K562 (cell line): ENCODE measurements around the gene RNASE2. TPM values are rescaled to one million over a fixed set of nuclear protein-coding genes. Genes with fewer than 3 reads are reported as not detected.

Source experiments
- ATAC-seq: fragments of 200-7000 bp; cut with Tn5 transposase; 3 replicates; pipeline ENCODE4 v1.9.1; 2020; ENCODE audit warnings: moderate library complexity
- BruUV-seq: library from RNA; stranded (reverse); fragments of 400-500 nt; replicated peaks from 2 replicates; lab custom pipeline; 2021; lab: Mats Ljungman, UMichigan
- CTCF ChIA-PET: fragments of 300-600 bp; formaldehyde crosslinking; extraction: SDS; loops from one replicate; lab custom pipeline; 2021; ENCODE audit warnings: low intra/inter-chr PET ratio; lab: Yijun Ruan, JAX
- POLR2A ChIA-PET: fragments of 300-600, 350-650 bp; sonication (Branson Sonifier 250); formaldehyde crosslinking; extraction: SDS; loops from one replicate; lab custom pipeline; 2021; ENCODE audit warnings: antibody characterized with exemption, inconsistent platforms; lab: Yijun Ruan, JAX
- DNase-seq, 4 experiments: peaks; one replicate each; pipeline versions ENCODE4 v3.0.0 to v3.0.0-alpha.2; 2011 to 2018; ENCODE audit warnings: low spot score in 3 of 4, mixed read lengths in 3 of 4; ENCODE audit errors: extremely low read depth in 1 of 4
- FAIRE-seq: peaks from 2 replicates; lab custom pipeline; 2011; peaks lifted over from hg19 to GRCh38; lab: Jason Lieb, UNC
- H2AFZ ChIP-seq: 2 replicates; pipeline ENCODE4 v1.6.0; 2011; ENCODE audit warnings: low read depth, low read length, control low read depth, inconsistent platforms
- H3K27ac ChIP-seq: fragments of 200-600 bp; 3 replicates; pipeline ENCODE4 v1.8.0; 2011; ENCODE audit warnings: low read depth, mild to moderate bottlenecking, control low read depth, inconsistent platforms, low read length, moderate library complexity, mixed read lengths; ENCODE audit errors: extremely low read depth
- H3K27me3 ChIP-seq, 2 experiments: fragments of 300-600 bp in 1 of 2; 2 replicates in 1 of 2; 3 replicates in 1 of 2; pipeline versions ENCODE4 v1.6.0 to v1.8.0; 2011; ENCODE audit warnings: inconsistent platforms in 2 of 2, low read length in 2 of 2, mild to moderate bottlenecking in 1 of 2, mixed read lengths in 1 of 2, moderate library complexity in 1 of 2; ENCODE audit not compliant: control insufficient read depth in 2 of 2, insufficient read depth in 2 of 2
- H3K36me3 ChIP-seq: fragments of 300-600 bp; 3 replicates; pipeline ENCODE4 v1.8.0; 2011; ENCODE audit warnings: mild to moderate bottlenecking, low read length, inconsistent platforms; ENCODE audit not compliant: control insufficient read depth, insufficient read depth
- H3K4me1 ChIP-seq, 2 experiments: fragments of 200-600 bp in 1 of 2; replicated peaks in 1 of 2; 2 replicates in 1 of 2; 3 replicates in 1 of 2; pipeline versions ENCODE4 v1.5.1 to v1.8.0; 2011; ENCODE audit warnings: inconsistent platforms in 2 of 2, low read length in 2 of 2, mild to moderate bottlenecking in 1 of 2, mixed read lengths in 1 of 2, moderate library complexity in 1 of 2; ENCODE audit not compliant: control insufficient read depth in 2 of 2, insufficient read depth in 2 of 2
- H3K4me2 ChIP-seq: 2 replicates; pipeline ENCODE4 v1.6.1; 2011; ENCODE audit warnings: low read length, control low read depth, inconsistent platforms, mixed read lengths; ENCODE audit not compliant: insufficient read depth
- H3K4me3 ChIP-seq: fragments of 200-600 bp; sonication (generic), shearing (Covaris generic); 2 replicates; pipeline ENCODE4 v1.5.1; 2016; ENCODE audit warnings: control low read depth, inconsistent platforms
- H3K79me2 ChIP-seq: fragments of 200-600 bp; 3 replicates; pipeline ENCODE4 v1.8.0; 2011; ENCODE audit warnings: low read length, inconsistent platforms; ENCODE audit not compliant: control insufficient read depth, insufficient read depth
- H3K9ac ChIP-seq, 2 experiments: 2 replicates each; pipeline versions ENCODE4 v1.6.0 to v1.6.1; 2011; ENCODE audit warnings: low read depth in 2 of 2, low read length in 2 of 2, control low read depth in 1 of 2, inconsistent platforms in 1 of 2, mild to moderate bottlenecking in 1 of 2, mixed read lengths in 1 of 2; ENCODE audit not compliant: insufficient read depth in 1 of 2
- H3K9me1 ChIP-seq: one replicate; pipeline ENCODE4 v1.6.0; 2011; ENCODE audit warnings: inconsistent platforms, mild to moderate bottlenecking, low read length, moderate library complexity; ENCODE audit not compliant: control insufficient read depth, insufficient read depth
- H3K9me3 ChIP-seq: replicated peaks from 2 replicates; pipeline ENCODE4 v1.5.1; 2011; ENCODE audit warnings: low read depth, low read length, inconsistent platforms; ENCODE audit not compliant: control insufficient read depth, insufficient read depth
- H4K20me1 ChIP-seq: replicated peaks from 2 replicates; pipeline ENCODE4 v1.6.1; 2011; ENCODE audit warnings: low read length, inconsistent platforms, mixed read lengths; ENCODE audit not compliant: control insufficient read depth, insufficient read depth
- ARID3A ChIP-seq: IDR thresholded peaks from 2 replicates; pipeline ENCODE4 v1.6.1; 2012; ENCODE audit warnings: low read depth, low read length, improper control_type of control experiment, borderline replicate concordance
- BHLHE40 ChIP-seq: IDR thresholded peaks from 2 replicates; pipeline ENCODE4 v1.6.1; 2011; ENCODE audit warnings: low read length, improper control_type of control experiment
- DEAF1 ChIP-seq: fragments of 450-650 bp; formaldehyde crosslinking; IDR thresholded peaks from 2 replicates; pipeline ENCODE4 v1.4.0; 2020; ENCODE audit warnings: mild to moderate bottlenecking, moderate library complexity
- FOSL1 ChIP-seq: fragments of 200-800 bp; sonication (Bioruptor generic); conservative IDR thresholded peaks from 2 replicates; pipeline ENCODE4 v1.6.1; 2016; ENCODE audit warnings: missing genetic modification characterization, missing compliant biosample characterization
- NONO ChIP-seq, 2 experiments: fragments of 200-400 bp in 1 of 2; fragments of 450-650 bp in 1 of 2; formaldehyde crosslinking in 1 of 2; IDR thresholded peaks; 2 replicates each; pipeline ENCODE4 v1.6.1; 2017; ENCODE audit warnings: low read depth in 2 of 2, mild to moderate bottlenecking in 2 of 2, moderate library complexity in 2 of 2, low read length in 1 of 2
- TAF9B ChIP-seq: fragments of 450-650 bp; IDR thresholded peaks from 2 replicates; pipeline ENCODE4 v1.6.1; 2018; ENCODE audit warnings: mild to moderate bottlenecking; ENCODE audit not compliant: partially characterized antibody
- ZNF436 ChIP-seq: fragments of 250-450, 450-650 bp; sonication (Bioruptor Pico); formaldehyde crosslinking; IDR thresholded peaks from 2 replicates; pipeline ENCODE4 v1.7.0; 2020; ENCODE audit warnings: mild to moderate bottlenecking
- ZNF551 ChIP-seq: fragments of 250-450 bp; sonication (Bioruptor Pico); IDR thresholded peaks from 2 replicates; pipeline ENCODE4 v1.5.0; 2021; ENCODE audit warnings: mild to moderate bottlenecking, moderate library complexity
- WGBS: fragments of 100-300 bp; shearing (Covaris generic); methylation state at CpG from one replicate; pipeline ENCODE4 v1.1.6; 2016; ENCODE audit warnings: low coverage, mixed read lengths; ENCODE audit not compliant: insufficient coverage; ENCODE audit errors: missing lambda C conversion rate; 5-methylcytosine and 5-hydroxymethylcytosine counted together
- in situ Hi-C: fragments of 300-500 bp; cut with MboI; formaldehyde crosslinking; loops from 4 replicates; pipeline ENCODE4 v1.15.0; 2018; ENCODE audit warnings: inconsistent platforms, mixed read lengths
- intact Hi-C: fragments of 100-400 bp; cut with micrococcal nuclease; formaldehyde crosslinking; loops from 2 replicates; pipeline ENCODE4 v1.14.2; 2022
- polyA plus RNA-seq, 8 experiments: library from polyadenylated mRNA; depleted of rRNA in 4 of 8; stranded (reverse) in 5 of 8; unstranded in 3 of 8; fragments of >200 nt; fragmentation: Nextera tagmentation in 2 of 8; fragmentation: Illumina TruSeq in 1 of 8; extraction: Ambion mirVana in 2 of 8; extraction: Trizol in 1 of 8; gene quantifications; 2 replicates each; pipeline versions ENCODE4 v1.2.1 to v1.2.3, GENCODE V29; 2011 to 2014; ENCODE audit warnings: inconsistent platforms in 1 of 8, missing spikeins in 1 of 8
- total RNA-seq, 7 experiments: library from RNA; depleted of rRNA in 6 of 7; stranded (reverse); fragments of >200 nt in 6 of 7; fragmentation: Illumina TruSeq in 2 of 7; extraction: Trizol in 2 of 7; gene quantifications; 2 replicates each; pipeline versions ENCODE4 v1.2.1 to v1.2.3, GENCODE V29; 2011 to 2021; ENCODE audit warnings: low replicate concordance in 1 of 7

RNASE2 gene
- total and polyA plus RNA-seq, 9 of the 15 experiments (the other 6 are each of a cell fraction or from before 2014, with no cell fraction given), result not detected

- in situ Hi-C loops (loop anchor here (25.0 kb wide), 1 partner anchor 257 kb away; no protein-coding TSS in a partner anchor), intact Hi-C loops (no loop called here)
- no peak overlapping the region for H3K4me2 ChIP-seq
- H3K9me1 ChIP-seq, result no peaks in the 10 kb centered on the region
- H3K36me3 ChIP-seq, result no peaks in the 10 kb centered on the region
- BruUV-seq, result no TSS peak
- 65% methylated on average over 3 of the region's 3 CpGs for WGBS
- no peak overlapping the region for H3K27ac ChIP-seq
- H3K79me2 ChIP-seq, result no peaks in the 10 kb centered on the region
- no peak for FAIRE-seq
- H4K20me1 ChIP-seq, result no peaks in the 10 kb centered on the region
- no peak overlapping the region for H2AFZ ChIP-seq
- peaks cover 0 to 10% of the 10 kb centered on the region in 2 experiments; a peak in 3 of 5 replicates for H3K4me1 ChIP-seq
- ChIA-PET POLR2A (interaction anchor here (0.5 kb wide), 1 partner anchor 92 kb away, joined by 3 read pairs; no protein-coding TSS in a partner anchor), CTCF (no interaction called here)
- no peaks in the 10 kb centered on the region for H3K9me3 ChIP-seq
- H3K9ac ChIP-seq, result no peak overlapping the region
- no peak for DNase-seq
- ATAC-seq, result no peak
- H3K27me3 ChIP-seq, result no peaks in the 10 kb centered on the region; a peak in 2 of 5 replicates
- H3K4me3 ChIP-seq, result no peak overlapping the region
- TF ChIP-seq ARID3A, result no peak
- TF ChIP-seq ZNF551 (CRISPR knock-in tag), result no peak
- no peak for TF ChIP-seq BHLHE40
- TF ChIP-seq TAF9B, result no peak
- no peak for TF ChIP-seq DEAF1 (CRISPR knock-in tag)
- TF ChIP-seq ZNF436, result no peak
- TF ChIP-seq FOSL1, result no peak
- no peak for TF ChIP-seq NONO (IDR thresholded peaks at IDR 0.05; ENCODE audit: low read depth in 2 of 2, low read length in 1 of 2)
Observed at GRCh38 chr14:20969336-20969735, 14.0 kb downstream of the RNASE2 start.
